GM23338 (cell line): Measurements from ENCODE around the gene GOLGA6C. TPM values are rescaled to one million over a fixed set of nuclear protein-coding genes. Genes with fewer than 3 reads are reported as not detected.

Experiments used
- ATAC-seq: fragments of 200-7000 bp; cut with Tn5 transposase; 3 replicates; pipeline ENCODE4 v1.9.1; 2020
- DNase-seq: peaks from one replicate; pipeline ENCODE4 v3.0.0-alpha.2; 2015; ENCODE audit warnings: low spot score
- H2AFZ ChIP-seq: fragments of 200-600 bp; sonication (generic); 2 replicates; pipeline ENCODE4 v1.8.0; 2016; ENCODE audit warnings: antibody characterized with exemption, mild to moderate bottlenecking, moderate library complexity
- H3F3A ChIP-seq: fragments of 200-600 bp; sonication (generic); replicated peaks from 2 replicates; pipeline ENCODE4 v1.8.0; 2017; ENCODE audit warnings: antibody characterized with exemption, mixed run types, low read depth
- H3K27ac ChIP-seq: fragments of 200-600 bp; sonication (generic); 2 replicates; pipeline ENCODE4 v1.6.1; 2016; ENCODE audit warnings: low read depth
- H3K27me3 ChIP-seq: fragments of 200-600 bp; sonication (generic); 2 replicates; pipeline ENCODE4 v1.8.0; 2016; ENCODE audit warnings: mild to moderate bottlenecking, mixed run types, moderate library complexity; ENCODE audit not compliant: insufficient read depth
- H3K36me3 ChIP-seq: fragments of 200-600 bp; sonication (generic); 2 replicates; pipeline ENCODE4 v1.8.0; 2016; ENCODE audit warnings: mild to moderate bottlenecking; ENCODE audit not compliant: insufficient read depth
- H3K4me1 ChIP-seq: fragments of 200-600 bp; sonication (generic); 2 replicates; pipeline ENCODE4 v1.8.0; 2016; ENCODE audit warnings: mild to moderate bottlenecking, moderate library complexity; ENCODE audit not compliant: insufficient read depth
- H3K4me2 ChIP-seq: fragments of 200-600 bp; sonication (generic); 2 replicates; pipeline ENCODE4 v1.7.1; 2017; ENCODE audit warnings: mixed run types
- H3K4me3 ChIP-seq: fragments of 200-600 bp; sonication (generic); 2 replicates; pipeline ENCODE4 v1.6.1; 2016; ENCODE audit warnings: mixed run types
- H3K79me2 ChIP-seq: fragments of 200-600 bp; sonication (generic); replicated peaks from 2 replicates; pipeline ENCODE4 v1.8.0; 2017; ENCODE audit warnings: mild to moderate bottlenecking; ENCODE audit not compliant: insufficient read depth
- H3K9me2 ChIP-seq: fragments of 200-600 bp; sonication (generic); 2 replicates; pipeline ENCODE4 v1.8.0; 2017; ENCODE audit not compliant: insufficient read depth
- H4K20me1 ChIP-seq: fragments of 200-600 bp; sonication (generic); replicated peaks from 2 replicates; pipeline ENCODE4 v1.8.0; 2017; ENCODE audit warnings: mild to moderate bottlenecking; ENCODE audit not compliant: insufficient read depth
- H3K27ac Mint-ChIP-seq: 2 replicates; pipeline ENCODE4 v1.8.0; 2020; ENCODE audit warnings: inconsistent platforms, mild to moderate bottlenecking, moderate library complexity, mixed read lengths
- H3K27me3 Mint-ChIP-seq: 3 replicates; pipeline ENCODE4 v1.8.0; 2022; ENCODE audit warnings: low read depth, mild to moderate bottlenecking, moderate library complexity, mixed read lengths, inconsistent platforms; ENCODE audit not compliant: insufficient read depth, poor library complexity
- H3K36me3 Mint-ChIP-seq: 3 replicates; pipeline ENCODE4 v1.8.0; 2021; ENCODE audit warnings: low read depth, mild to moderate bottlenecking, inconsistent platforms, moderate library complexity, mixed read lengths
- H3K4me1 Mint-ChIP-seq: 3 replicates; pipeline ENCODE4 v1.8.0; 2020; ENCODE audit warnings: mild to moderate bottlenecking, inconsistent platforms, mixed read lengths
- H3K4me3 Mint-ChIP-seq: 3 replicates; pipeline ENCODE4 v1.8.0; 2021; ENCODE audit warnings: moderate library complexity, mild to moderate bottlenecking, inconsistent platforms, mixed read lengths
- H3K9me3 Mint-ChIP-seq: 3 replicates; pipeline ENCODE4 v1.8.0; 2020; ENCODE audit warnings: moderate library complexity, mild to moderate bottlenecking, inconsistent platforms, mixed read lengths
- CREB1 ChIP-seq: fragments of 250-450 bp; sonication (Bioruptor Pico); IDR thresholded peaks from 2 replicates; pipeline ENCODE4 v1.5.0; 2020; ENCODE audit warnings: low read depth, mild to moderate bottlenecking, moderate library complexity
- ETS1 ChIP-seq: IDR thresholded peaks from 2 replicates; pipeline ENCODE4 v1.6.1; 2016; ENCODE audit warnings: antibody characterized with exemption
- EZH2 ChIP-seq: fragments of 200-600 bp; sonication (generic); IDR thresholded peaks from one replicate; pipeline ENCODE4 v1.8.0; 2017; ENCODE audit warnings: antibody characterized with exemption, mild to moderate bottlenecking, low read depth; ENCODE audit not compliant: unreplicated experiment
- EZH2phosphoT487 ChIP-seq: fragments of 200-600 bp; sonication (generic); IDR thresholded peaks from one replicate; pipeline ENCODE4 v1.8.1; 2018; ENCODE audit warnings: antibody characterized with exemption; ENCODE audit not compliant: unreplicated experiment
- JUNB ChIP-seq: IDR thresholded peaks from one replicate; pipeline ENCODE4 v1.6.1; 2016; ENCODE audit warnings: antibody characterized with exemption; ENCODE audit not compliant: unreplicated experiment
- NANOG ChIP-seq: IDR thresholded peaks from 2 replicates; pipeline ENCODE4 v1.6.1; 2016; ENCODE audit warnings: antibody characterized with exemption, borderline replicate concordance
- POLR2AphosphoS5 ChIP-seq: IDR thresholded peaks from 2 replicates; pipeline ENCODE4 v1.6.1; 2016; ENCODE audit warnings: antibody characterized with exemption, low read depth
- REST ChIP-seq: IDR thresholded peaks from one replicate; pipeline ENCODE4 v1.6.1; 2018; ENCODE audit warnings: antibody characterized with exemption; ENCODE audit not compliant: unreplicated experiment
- STAT1 ChIP-seq: IDR thresholded peaks from one replicate; pipeline ENCODE4 v1.6.1; 2016; ENCODE audit warnings: antibody characterized with exemption; ENCODE audit not compliant: unreplicated experiment
- ZNF114 ChIP-seq: fragments of 250-450 bp; sonication (Bioruptor Pico); IDR thresholded peaks from 2 replicates; pipeline ENCODE4 v1.5.0; 2020; ENCODE audit warnings: mild to moderate bottlenecking, moderate library complexity
- ZNF331 ChIP-seq: fragments of 250-450 bp; sonication (Bioruptor Pico); IDR thresholded peaks from 2 replicates; pipeline ENCODE4 v1.5.0; 2020; ENCODE audit warnings: low read depth, mild to moderate bottlenecking, moderate library complexity
- polyA plus RNA-seq: library from polyadenylated mRNA; unstranded; fragments of >200 nt; fragmentation: Nextera tagmentation; extraction: Ambion mirVana; gene quantifications from 2 replicates; pipeline ENCODE4 v1.2.1, GENCODE V29; 2016
- total RNA-seq: library from RNA; depleted of rRNA; stranded (reverse); fragments of >200 nt; shearing (Covaris generic); gene quantifications from 2 replicates; pipeline ENCODE4 v1.2.3, GENCODE V29; 2014
- TF ChIP-seq, protein P1 (sequence below), 2 experiments: fragments of 200-600 bp in 1 of 2; sonication (generic) in 1 of 2; conservative IDR thresholded peaks; 2 replicates each; pipeline versions ENCODE4 v1.5.1 to v1.6.1; 2016 to 2017; ENCODE audit warnings: antibody characterized with exemption in 2 of 2, low read depth in 2 of 2, mild to moderate bottlenecking in 2 of 2, moderate library complexity in 1 of 2

Gene GOLGA6C
- total and polyA plus RNA-seq, 2 experiments from 2014 or later = 0.34 to 1.3 TPM

DNA sequence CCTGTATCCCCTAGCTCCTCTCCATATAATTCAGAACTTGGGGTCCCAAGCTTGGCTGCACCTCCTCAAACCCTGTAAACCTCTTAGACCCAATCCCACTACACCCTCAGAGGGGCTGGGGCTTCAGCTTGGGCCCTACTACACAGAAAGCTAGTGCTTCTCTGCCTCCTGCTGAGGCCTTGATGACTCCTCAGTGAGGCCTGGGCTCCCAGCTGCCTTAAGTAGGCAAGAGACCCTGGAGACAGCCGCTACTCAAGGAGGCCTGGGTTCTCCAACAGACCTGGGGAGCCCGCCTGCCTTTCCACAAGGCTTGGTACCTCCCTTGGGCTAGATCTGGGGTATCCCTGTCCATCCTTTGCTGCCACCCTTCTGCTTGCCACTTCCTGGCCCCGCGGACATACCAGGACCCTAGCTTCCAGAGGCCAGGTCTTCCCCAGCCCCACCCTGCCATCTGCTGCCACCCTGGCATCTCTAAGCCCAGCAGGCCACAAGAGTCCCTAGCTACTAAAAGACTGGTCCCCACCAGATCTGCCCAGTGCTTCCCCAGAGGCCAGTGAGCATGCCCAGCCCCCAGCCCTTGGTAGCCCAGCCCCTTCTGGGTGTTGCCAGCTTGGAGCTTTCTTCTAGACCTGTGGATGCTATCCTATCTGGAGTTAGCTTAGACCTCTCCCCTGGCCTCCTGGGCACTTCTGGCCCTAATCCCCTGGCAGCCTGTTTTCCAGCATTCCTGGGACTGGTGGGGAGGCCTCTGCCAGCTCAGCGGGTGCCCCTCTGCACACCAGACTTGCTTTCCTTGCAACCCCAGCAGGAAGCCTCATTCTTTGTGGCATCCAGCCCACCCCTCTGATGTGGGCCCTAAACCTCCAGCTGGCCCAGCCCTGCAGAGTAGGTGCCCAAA lies 42.8 kb upstream of the GOLGA6C start:
- peaks cover 2% of the 10 kb centered on the region; the same call in 1 of the 2 replicates for H3K79me2 ChIP-seq
- H3K4me3 ChIP-seq = no peak overlapping the region
- no peaks in the 10 kb centered on the region; the same call in 1 of the 2 replicates for H3K4me1 ChIP-seq
- Mint-ChIP-seq H3K36me3 (peaks cover 18% of the 10 kb centered on the region), H3K27me3 (peaks cover 18% of the 10 kb centered on the region), H3K4me1 (peaks cover 29% of the 10 kb centered on the region), H3K9me3 (no peaks in the 10 kb centered on the region), H3K4me3 (no peak overlapping the region), H3K27ac (no peak overlapping the region)
- ATAC-seq = peak; percentile 20
- H3F3A ChIP-seq = no peaks in the 10 kb centered on the region
- H2AFZ ChIP-seq = no peak overlapping the region
- no peak for TF ChIP-seq EZH2
- TF ChIP-seq REST = no peak
- no peak for TF ChIP-seq STAT1
- no peak for TF ChIP-seq ZNF114 (CRISPR knock-in tag)
- peaks cover 18% of the 10 kb centered on the region for H4K20me1 ChIP-seq
- no peak overlapping the region for H3K27ac ChIP-seq
- DNase-seq = peak; percentile 17
- no peaks in the 10 kb centered on the region for H3K9me2 ChIP-seq
- no peaks in the 10 kb centered on the region for H3K27me3 ChIP-seq
- no peak overlapping the region for H3K4me2 ChIP-seq
- H3K36me3 ChIP-seq = peaks cover 5% of the 10 kb centered on the region; the same call in 1 of the 2 replicates

DNA sequence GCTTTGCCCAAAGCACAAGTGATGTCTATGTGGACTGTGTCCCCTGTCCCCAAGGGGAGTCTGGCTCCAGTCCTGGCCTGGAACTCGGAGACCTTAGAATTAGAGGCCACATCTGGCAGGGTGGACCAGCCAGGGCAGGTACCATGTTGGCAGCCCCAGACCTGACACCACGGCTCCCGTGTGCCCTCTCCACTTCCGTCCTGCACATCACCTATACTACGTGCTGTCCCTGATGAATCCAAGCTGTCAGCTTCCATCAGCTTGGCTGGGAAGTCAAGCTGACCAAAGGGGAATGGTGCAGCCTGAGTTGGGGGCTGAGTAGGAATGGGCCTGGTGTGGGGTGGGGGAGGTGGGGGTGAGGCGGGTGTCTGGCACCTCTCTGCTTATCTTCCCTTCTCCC lies 41.1 kb upstream of the GOLGA6C start:
- no peaks in the 10 kb centered on the region for H3K79me2 ChIP-seq
- Mint-ChIP-seq H3K27me3 (peaks cover 18% of the 10 kb centered on the region), H3K9me3 (no peaks in the 10 kb centered on the region), H3K36me3 (peaks cover 9% of the 10 kb centered on the region; the same call in 2 of the 3 replicates), H3K27ac (no peak overlapping the region), H3K4me1 (peaks cover 29% of the 10 kb centered on the region), H3K4me3 (no peak overlapping the region)
- H3K4me2 ChIP-seq = no peak overlapping the region
- H3K4me1 ChIP-seq = no peaks in the 10 kb centered on the region; the same call in 1 of the 2 replicates
- H2AFZ ChIP-seq = no peak overlapping the region
- H3F3A ChIP-seq = no peaks in the 10 kb centered on the region
- H3K27ac ChIP-seq = no peak overlapping the region
- no peaks in the 10 kb centered on the region for H3K36me3 ChIP-seq
- H3K9me2 ChIP-seq = no peaks in the 10 kb centered on the region
- H3K4me3 ChIP-seq = no peak overlapping the region
- no peaks in the 10 kb centered on the region for H3K27me3 ChIP-seq
- ATAC-seq (no peak), DNase-seq (no peak)
- H4K20me1 ChIP-seq = peaks cover 13% of the 10 kb centered on the region
- TF ChIP-seq JUNB (no peak), NANOG (no peak), STAT1 (no peak), ZNF114 (CRISPR knock-in tag) (no peak), ETS1 (no peak), CREB1 (no peak), EZH2 (no peak), REST (no peak), POLR2AphosphoS5 (no peak), ZNF331 (CRISPR knock-in tag) (no peak), EZH2phosphoT487 (no peak)
- TF ChIP-seq, protein P1, sequence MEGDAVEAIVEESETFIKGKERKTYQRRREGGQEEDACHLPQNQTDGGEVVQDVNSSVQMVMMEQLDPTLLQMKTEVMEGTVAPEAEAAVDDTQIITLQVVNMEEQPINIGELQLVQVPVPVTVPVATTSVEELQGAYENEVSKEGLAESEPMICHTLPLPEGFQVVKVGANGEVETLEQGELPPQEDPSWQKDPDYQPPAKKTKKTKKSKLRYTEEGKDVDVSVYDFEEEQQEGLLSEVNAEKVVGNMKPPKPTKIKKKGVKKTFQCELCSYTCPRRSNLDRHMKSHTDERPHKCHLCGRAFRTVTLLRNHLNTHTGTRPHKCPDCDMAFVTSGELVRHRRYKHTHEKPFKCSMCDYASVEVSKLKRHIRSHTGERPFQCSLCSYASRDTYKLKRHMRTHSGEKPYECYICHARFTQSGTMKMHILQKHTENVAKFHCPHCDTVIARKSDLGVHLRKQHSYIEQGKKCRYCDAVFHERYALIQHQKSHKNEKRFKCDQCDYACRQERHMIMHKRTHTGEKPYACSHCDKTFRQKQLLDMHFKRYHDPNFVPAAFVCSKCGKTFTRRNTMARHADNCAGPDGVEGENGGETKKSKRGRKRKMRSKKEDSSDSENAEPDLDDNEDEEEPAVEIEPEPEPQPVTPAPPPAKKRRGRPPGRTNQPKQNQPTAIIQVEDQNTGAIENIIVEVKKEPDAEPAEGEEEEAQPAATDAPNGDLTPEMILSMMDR (conservative IDR thresholded peaks at IDR 0.05; ENCODE audit: low read depth in 2 of 2) = no peak
